Stimulated activated CD8-positive, alpha-beta memory T cell treated with anti-CD3 and anti-CD28 coated beads, Interleukin-2, amount 100 ng/mL, for 48 hours (primary cell): ENCODE data around the gene ENDOU.

Experiments
- DNase-seq, 2 donors: peaks; one replicate each; pipeline ENCODE4 v3.0.0-alpha.2; 2020; ENCODE audit warnings: low read depth in 2 of 2

Gene ENDOU

DNA sequence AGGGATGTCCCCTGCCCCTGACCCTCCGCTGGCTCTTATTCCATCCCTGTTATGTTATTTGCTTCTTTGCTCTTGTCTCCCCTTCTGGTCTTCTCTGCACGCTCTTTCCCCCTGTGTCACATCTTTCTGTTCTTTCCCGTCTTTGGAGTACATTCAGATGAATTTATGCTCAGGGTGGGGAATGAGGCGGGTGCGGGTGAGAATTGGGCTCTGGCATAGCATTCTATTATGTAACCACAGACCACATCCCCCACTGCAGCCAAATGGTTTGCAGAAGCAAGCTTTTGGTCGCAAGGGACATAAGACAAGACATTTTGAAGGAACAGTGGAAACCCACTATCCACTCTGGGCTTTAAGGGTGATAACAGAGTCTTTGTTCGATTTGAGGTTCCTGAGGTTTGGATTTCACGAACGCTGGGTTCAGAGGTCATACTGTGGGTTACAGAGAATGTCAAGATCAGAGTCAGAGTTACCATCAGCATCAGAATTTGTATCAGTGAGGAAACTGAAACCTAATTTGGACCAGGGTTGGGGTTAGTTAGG is 3.8 kb downstream of the ENDOU start:
- no peak for DNase-seq

DNA sequence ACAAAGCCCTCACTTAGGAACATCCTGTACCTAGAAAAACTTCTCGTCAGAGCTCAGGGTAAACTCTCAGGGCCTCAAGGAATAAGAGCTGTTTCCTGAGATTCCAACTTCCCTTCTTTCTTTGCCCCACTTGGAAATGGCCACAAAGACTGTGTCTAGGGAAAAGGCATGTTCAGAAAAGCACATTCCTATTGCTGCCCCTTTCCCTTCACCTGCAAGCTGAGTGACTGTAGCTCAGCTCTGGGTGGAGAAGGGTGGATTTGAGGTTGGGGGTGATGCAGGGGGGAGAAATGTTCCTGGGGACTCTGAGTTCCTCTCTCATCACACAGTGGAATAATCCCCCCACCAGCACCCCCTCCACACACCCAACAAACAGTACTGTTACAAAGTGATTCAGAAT is 6.8 kb downstream of the ENDOU start:
- no peak for DNase-seq

DNA sequence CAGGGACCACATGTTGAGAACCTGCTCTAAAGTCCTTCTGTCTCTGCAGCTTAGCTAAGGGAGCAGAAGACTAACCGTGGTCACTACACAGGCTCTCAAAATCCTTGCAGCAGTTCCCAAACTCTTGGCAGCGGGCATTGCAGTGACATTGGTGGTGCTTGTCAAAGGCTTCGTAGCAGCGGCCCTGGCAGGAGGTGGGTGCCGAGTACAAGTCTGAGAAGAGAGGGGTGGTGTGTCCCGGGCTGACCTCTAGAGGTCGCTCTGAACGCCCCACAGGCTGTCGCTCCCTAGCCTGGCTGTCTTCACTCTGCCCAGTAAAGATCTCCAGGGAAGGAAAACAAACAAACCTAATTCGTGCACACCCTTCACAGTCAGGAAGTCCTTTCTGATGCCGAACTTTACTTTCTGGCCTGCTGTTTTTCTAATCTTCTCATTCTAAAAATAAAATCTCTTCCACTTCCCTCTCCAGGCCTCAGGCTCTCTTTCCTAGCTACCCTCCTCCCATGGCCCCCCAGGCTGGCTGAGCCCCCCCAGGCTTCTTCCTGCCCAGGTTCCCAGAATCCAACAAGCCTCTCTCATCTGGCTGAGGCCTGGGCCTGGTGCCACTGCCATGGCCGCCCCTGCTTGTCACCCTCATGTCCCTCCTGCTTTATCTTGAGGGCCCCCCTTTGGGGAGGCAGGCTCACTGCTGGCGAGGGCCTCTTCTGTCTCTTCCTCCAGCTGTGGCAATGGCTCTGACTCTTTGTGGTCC is 7.7 kb downstream of the ENDOU start:
- peak; percentile 24 to 28 for DNase-seq

DNA sequence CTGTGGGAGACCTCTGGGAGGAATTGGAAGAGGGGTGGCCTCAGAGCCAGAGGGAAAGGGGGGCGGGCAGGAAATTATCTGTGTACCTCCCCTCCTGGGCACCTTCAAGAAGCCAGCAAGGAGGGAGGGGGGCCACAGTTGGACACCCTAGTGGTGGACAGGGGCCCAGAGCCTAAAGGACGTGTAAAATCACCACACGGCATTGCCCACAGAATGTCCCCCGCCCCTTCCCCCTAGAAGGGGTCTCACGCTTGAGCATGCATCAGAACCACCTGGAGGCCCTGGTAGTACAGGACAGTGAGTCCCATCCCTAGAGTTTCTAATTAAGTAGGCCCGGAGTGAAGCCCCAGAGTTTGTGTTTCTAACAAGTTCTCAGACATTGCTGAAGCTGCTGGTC is 8.2 kb downstream of the ENDOU start:
- no peak for DNase-seq

DNA sequence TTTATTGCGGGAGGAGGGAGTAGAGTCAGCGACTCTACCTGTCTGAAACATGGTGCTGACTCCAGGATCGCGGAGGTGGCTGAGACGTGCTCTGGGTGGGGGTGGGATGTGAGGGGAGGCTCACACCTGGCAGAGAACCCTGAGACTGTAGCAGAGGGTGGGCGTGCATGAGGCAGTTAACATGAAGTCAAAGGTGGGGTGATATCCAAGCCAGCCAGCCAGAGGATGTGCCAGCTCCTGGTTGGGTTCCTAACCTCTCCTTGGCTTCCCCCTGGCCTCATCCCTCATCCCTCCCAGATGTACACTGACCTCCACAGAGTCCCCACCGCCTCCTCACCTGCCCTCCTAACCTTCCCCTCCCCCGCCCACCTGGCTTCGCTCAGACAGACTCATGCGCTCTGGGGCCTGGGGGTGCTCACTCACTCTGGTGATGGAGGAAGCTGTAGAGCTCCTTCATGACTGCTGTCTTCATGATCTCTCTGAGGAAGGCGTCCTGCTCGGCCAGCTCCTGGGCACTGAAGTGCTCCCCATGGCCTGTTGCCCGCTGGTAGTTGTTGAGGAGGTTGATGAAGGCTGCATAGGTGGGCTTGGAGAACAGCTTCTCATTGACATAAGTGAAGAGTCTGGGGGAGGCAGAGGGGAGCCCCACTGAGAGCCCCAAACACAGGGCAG is 9.3 kb downstream of the ENDOU start:
- DNase-seq: no peak

DNA sequence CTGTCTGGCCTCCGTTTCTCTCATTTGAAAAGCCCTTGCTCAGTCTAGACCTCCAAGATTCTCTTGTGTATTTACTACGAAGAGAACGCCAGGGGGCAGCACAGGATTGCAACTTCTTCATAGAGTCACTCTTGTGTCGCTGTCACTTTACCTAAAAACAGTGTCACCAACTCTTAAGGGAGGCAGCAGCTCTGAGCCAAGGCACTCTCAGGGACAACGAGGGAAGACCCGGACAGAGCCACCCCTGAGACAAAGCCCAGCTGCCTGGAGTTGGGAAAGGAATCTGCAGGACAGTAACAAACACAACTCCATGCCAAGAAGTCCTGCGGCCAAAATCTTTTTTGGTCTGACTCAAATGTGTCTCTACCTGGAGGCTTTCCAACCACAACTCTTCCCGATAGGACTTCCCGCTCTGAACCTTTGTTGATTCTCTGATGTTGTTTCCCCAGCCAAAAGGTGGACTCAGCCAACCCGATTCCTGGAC is 9.9 kb downstream of the ENDOU start:
- DNase-seq: peak; percentile 51 to 61

DNA sequence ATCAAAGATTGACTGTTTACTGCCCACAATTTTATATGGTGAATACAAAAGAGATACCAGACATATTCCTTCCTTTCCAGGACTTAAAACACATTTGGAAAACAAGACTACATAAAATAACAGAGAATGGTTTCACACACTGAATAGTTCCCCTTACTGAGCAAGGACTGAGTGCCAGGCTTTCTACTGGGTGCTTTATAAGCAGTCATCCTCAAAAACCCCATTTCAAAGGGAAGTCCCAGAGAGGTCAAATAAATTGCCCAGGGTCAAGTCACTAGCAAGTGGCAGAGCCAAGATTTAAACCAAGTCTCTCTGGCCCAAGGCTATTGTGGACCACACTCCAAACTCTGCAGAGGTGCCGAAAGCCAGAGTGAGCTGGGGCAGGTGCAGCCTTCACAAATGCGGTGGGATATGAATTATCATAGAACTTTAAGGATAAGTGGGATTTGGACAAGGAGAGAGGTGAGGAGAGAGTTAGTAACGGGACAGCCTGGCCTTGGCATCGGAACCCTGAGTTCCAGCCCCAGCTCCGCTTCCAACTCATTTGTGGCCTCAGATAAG is 10.4 kb downstream of the ENDOU start:
- no peak for DNase-seq

DNA sequence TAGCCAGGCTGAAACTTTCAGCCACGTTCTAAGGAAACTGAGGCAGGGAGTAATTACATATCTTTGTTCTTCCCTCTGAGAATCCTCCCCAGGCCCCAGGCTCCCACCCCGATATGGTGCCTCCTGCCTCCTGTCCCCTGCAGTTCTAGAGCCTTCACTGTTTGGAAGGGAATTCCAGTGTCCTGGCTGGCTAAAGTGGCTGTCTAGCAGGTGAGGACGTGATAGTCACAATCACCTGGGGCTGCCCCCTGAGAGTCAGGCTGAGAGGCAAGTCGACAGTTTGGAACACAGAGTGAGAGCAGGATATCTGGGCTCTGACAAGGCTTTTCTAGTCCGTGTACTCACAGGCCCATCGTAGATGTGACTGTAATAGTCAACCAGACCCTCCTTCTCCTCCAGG is 13.1 kb downstream of the ENDOU start:
- no peak for DNase-seq

DNA sequence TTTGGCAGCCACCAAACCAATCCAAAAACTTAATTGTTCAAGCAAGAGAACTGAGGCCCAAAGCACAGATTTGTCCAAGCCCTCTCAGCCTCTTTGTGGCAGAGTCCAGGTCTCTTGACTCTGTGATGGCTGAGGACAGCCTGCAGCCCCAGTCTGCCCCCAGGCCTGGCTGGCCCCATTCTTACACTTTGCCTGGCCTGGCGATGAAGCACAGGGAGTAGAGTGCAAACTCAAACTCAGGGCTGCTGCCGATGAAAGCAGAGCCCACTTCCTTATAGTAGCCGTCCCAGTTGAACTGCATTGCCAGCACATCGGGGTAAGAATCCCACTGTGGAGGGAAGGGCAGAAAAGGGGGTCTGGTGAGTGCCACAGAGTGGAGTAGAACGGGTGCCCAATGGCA is 13.8 kb downstream of the ENDOU start:
- no peak for DNase-seq

DNA sequence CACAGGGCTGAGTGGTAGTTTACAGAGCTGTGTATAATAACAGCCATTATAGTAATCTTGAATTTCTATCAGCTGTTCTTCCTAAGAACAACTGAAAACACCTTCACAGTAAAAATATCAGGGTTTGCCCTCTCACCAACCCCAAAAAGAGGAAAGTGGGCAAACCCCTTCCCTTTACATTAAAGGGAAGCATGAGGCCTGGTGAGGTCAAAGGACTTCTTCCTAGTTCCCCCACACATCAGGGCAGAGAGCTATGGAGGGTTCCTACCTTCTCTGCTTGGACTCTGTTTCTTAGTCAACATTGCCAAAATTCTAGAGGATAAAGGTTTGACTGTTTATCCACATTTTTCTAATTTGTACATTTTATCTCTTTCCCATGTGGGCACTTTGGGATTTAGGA is 15.0 kb downstream of the ENDOU start:
- DNase-seq: no peak

DNA sequence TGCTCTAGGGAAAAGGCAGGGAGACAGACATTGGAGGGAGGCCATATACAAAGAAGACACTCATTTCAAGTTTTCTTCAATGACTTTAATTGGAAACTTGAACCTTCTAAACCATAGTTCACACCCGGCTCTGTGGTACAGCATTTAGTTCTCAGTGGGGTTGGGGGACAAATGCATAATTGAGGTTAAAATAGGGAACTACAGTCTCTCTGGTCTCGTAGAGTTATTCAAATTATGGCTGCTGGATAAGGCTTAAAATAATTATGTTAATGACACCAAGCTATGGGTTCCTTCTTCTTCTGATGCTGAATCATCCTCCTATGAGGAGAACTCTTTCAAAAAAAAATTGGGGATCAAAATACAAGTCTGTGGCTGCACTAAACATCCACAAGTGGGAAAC is 15.6 kb downstream of the ENDOU start:
- no peak for DNase-seq

DNA sequence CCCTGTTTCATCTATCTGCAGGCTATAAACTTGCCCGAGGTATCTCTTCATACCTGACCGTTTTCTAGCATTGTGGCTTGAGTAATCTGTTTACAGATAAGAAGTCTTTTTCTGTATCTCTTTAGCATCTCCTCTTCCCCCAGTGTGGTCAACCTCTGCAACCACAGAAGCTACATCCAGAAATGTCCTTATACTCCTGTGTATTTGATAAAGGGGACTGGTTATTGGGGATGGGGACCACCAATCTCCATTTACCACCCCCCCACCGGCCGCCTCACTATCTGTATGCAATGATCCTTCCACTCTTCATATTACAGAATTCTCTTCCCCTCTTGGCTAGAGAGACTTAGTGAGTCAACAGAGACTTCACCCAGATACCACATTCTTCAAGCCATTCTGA is 16.1 kb downstream of the ENDOU start:
- no peak for DNase-seq

DNA sequence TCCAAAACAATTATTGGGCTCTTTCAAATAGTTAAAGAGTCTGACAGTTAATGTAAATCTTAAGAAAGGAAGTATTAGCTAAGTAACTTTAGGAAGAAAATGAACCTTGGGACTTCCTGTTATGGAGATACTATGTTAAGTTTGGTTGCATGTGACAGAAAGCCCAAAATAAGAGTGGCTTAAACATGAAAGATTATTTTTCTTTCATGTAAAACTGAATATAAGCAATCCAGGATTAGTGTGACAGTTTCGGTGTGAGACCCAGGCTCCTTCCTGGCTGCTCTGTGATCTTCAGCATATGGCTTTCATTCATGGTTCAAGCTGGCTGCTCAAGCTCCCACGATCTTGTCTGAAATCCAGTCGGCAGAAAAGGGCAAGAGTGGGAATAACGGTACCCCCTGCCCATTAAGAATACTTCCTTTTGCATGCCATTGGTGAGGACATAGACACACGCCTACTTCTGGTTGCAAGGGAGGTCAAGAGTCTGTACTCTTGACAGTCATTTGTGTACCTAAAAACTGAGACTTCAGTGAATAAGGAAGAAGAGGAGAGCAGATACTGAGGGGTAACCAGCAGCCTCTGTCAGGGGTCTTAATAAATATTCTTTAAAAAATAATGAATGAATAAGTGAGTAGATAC is 17.3 kb downstream of the ENDOU start:
- DNase-seq: no peak

DNA sequence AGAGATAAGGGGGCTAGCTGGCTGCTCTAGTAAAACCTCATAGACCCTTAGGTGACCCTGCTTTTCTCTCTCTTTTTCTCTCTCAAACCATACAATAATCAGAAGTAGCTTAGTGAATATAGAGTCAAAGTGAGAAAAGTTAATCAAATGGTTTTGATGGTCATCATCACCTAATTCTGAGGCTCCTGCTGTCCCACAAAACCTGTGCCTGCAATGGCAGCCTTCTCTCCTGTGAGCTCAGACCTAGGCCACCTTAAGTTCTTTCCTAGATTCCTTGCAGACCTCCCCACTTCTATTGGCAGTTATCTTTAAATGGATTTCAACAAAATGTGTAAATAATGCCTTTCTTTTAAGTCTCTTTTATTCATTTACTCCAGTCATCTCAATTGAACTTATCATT is 17.9 kb downstream of the ENDOU start:
- no peak for DNase-seq

DNA sequence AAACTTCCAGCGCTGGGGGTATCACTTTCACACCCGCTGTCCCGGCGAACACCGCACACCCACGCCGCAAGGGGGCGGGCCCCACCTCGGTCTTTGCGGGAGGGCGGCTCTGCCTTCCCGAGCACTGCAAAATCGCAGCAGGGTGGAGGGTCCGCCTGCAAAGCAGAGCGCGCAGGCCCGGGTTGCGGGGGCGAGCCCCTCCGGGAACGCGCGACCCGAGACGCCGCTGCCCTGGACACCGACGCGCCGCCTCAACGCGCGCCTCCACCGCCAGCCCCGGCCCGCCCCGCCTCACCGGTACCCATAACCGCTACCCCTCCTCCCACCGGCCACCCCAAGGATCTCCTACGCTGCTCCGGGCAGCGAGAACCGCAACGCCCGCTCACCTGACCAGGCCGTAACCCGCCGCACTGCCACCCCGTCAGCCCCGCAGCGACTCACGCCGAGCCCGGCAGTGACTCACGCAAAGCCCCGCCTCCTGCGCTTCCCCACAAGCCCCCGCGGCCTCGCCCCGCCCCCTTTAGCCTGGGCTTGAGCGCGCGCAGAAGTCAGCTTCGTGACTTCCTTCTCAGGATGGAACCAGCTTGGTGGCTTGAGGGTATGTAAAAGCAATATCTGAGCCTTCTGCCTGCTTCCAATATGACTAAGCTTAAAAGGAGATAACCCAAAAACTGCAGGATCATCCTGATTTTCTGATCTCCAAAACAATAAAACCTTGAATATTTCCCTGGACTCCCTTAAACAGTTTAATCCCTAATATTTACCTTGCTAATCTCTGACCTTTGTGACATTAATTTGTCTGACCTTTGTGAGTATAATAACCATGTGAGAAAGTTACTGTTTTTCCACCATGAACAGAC is 19.5 kb downstream of the ENDOU start, which contains the start of gene RPAP3:
RPAP3 (minus strand) TSS at position 465 of the 860 bp plus-strand sequence. CDS start 3,190 bp downstream, outside the sequence.
- peak; percentile 98 to 99 for DNase-seq

DNA sequence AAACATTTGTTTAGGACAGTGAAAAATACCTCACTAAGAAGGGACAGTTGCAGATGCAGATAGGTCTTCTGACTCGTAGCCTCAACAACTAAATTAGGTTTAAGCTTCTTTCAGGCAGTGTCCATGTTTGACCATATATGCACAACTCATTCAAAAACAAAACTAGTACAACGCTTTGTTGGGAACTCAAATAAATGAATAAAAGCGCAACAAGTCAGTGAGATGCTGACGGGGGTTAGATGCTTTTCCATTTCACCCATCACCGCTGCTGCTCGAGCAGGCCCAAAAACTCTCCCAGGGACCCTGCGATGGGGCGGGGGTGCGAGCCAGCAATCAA is 20.1 kb downstream of the ENDOU start:
- no peak for DNase-seq

DNA sequence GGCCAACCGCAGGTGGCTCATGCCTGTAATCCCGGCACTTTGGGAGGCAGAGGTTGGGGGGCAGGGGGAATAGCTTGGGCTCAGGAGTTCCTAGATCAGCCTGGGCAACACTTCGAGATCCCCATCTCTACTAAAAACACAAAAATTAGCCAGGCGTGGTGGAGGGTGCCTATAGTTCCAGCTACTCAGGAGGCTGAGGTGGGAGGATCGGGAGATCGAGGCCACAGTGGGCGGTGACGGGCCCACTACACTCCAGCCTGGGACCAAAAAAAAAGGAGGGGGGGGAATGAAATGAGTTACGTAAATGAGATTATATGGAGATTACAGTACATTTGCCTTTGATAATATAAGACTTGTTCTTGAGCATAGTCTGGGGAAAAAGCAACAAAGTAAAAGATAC is 20.6 kb downstream of the ENDOU start:
- DNase-seq: no peak

DNA sequence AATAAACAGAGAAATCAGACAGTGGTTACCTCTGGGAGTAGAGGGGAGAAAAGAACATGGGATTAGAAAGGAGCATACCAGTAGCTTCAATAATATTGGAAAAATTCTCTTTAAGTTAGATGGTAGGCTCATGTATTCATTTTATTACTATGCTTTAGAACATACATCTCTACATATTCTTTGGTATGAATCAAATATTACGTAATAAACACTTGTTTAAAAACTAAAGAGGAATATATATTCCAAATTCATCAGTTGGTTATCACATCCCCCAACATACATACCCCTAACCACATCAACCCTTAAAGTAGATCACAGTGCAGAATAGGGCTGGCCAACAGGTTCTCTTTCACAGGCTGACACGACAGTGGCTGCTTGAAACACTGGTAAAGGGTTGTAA is 25.0 kb downstream of the ENDOU start:
- DNase-seq: no peak

DNA sequence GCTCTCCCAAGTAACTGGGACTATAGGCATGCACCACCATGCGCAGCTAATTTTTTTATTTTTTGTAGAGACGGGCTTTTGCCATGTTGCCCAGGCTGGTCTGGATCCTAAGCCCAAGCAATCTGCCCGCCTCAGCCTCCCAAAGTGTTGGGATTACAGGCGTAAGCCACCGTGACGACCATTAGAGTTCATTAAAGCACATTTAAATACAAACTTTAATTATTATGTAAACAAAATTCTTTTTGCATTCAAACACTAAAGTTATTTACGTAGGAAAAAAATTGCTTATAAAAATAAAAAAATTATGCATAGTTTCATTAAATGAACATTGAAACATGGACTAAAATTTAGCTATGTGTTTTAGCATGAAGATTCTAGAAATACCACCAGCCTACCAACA is 26.7 kb downstream of the ENDOU start:
- DNase-seq: no peak

DNA sequence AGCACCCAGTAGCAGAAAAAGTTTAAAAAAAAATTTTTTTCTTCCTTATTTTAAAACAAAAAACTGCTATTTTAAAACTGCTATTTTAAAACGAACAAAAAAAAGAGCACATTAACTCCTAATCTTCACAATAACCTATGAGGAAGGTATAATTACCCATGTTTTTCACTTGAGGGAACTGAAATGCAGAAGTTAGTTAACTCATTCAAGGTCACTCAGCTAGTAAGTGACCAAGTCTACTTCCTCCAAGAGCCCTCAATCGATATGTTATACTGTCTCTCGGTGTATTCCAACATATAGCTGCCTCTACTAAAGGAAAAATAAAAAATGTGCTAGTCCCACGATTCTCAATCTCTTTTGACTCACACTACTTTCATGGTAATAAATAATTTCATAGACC is 27.2 kb downstream of the ENDOU start:
- no peak for DNase-seq

DNA sequence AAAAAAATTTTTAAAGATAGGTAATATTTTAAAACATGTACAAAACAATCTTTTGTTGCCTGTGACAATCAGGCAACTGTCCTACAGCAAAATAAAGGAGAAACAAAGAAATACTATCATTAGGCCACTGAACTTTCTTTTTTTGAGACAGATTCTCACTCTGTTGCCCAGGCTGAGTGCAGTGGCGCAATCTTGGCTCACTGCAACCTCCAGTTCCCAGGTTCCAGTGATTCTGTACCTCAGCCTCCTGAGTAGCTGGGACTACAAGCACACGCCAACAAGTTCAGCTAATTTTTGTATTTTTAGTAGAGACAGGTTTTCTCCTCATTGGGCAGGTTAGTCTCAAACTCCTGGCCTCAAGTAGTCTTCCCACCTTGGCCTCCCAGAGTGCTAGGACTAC is 36.1 kb downstream of the ENDOU start:
- DNase-seq: no peak
